A673 (cell line): Measurements from ENCODE around the gene ASTL.

Experiments used
- EZH2 ChIP-seq: fragments of 200-600 bp; sonication (generic); IDR thresholded peaks from 2 replicates; pipeline ENCODE4 v1.6.1; 2017; ENCODE audit warnings: borderline replicate concordance, low read depth, mild to moderate bottlenecking, mixed read lengths, antibody characterized with exemption, low read length; ENCODE audit not compliant: poor library complexity, severe bottlenecking
- TF ChIP-seq, protein P1 (sequence below): fragments of 300-800, 200-600 bp; sonication (generic); conservative IDR thresholded peaks from 2 replicates; pipeline ENCODE4 v1.5.1; 2017; ENCODE audit warnings: low read depth, mild to moderate bottlenecking, antibody characterized with exemption, low read length, moderate library complexity, mixed read lengths

- TF ChIP-seq, protein P1, sequence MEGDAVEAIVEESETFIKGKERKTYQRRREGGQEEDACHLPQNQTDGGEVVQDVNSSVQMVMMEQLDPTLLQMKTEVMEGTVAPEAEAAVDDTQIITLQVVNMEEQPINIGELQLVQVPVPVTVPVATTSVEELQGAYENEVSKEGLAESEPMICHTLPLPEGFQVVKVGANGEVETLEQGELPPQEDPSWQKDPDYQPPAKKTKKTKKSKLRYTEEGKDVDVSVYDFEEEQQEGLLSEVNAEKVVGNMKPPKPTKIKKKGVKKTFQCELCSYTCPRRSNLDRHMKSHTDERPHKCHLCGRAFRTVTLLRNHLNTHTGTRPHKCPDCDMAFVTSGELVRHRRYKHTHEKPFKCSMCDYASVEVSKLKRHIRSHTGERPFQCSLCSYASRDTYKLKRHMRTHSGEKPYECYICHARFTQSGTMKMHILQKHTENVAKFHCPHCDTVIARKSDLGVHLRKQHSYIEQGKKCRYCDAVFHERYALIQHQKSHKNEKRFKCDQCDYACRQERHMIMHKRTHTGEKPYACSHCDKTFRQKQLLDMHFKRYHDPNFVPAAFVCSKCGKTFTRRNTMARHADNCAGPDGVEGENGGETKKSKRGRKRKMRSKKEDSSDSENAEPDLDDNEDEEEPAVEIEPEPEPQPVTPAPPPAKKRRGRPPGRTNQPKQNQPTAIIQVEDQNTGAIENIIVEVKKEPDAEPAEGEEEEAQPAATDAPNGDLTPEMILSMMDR = no peak
- no peak for TF ChIP-seq EZH2
These were observed 17.3 kb downstream of the ASTL start for GRCh38 chr2:96120991-96121390.
